Measurements from ENCODE around the gene RASEF.

Gene RASEF

DNA sequence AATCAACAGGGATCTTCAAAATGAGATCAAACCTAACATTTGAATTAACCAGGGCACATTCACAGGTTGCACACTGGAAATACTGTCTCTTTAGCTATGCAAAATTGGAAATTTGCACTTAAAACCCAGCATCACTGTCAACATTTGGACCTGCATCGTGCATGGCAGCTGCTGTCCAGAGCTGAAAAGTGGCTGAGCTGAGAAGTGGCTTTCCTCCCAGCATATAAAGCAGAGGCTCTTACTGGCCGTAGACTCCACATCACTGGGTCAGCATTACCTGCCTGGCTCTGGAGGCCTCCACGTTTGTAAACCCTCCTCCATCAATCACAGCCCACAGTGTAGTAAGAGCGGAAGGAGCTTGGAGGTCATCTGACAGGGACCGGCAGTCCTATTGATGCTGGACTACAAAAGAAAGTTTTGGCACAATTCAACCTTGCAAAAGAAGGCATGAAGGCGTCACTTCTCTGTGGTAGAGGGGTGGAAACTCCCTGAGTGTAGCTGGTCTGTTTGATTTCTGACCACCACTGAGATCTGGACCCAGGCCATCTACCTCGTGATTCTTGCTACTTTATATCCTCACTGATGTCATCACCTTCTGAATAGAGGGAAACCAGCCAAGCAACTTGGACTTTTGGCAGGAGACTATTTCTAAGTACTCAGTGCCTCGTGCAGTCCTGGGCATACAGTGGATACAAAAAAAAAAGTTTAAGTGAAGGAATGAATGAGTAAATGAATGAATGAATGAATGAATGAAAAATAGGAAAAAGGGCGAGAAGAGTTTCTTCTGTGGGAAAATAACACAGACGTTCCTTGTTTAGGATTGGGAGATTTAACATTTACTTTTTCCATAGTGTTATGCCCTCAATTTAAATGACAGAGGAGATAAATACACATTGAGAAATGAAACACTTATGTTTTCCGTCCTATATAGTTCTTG, 14.8 kb downstream of the RASEF start:
- DNase-seq: no peak

GRCh38 chr9:83043597-83043996, 19.3 kb downstream of the RASEF start:
- DNase-seq: no peak

DNA sequence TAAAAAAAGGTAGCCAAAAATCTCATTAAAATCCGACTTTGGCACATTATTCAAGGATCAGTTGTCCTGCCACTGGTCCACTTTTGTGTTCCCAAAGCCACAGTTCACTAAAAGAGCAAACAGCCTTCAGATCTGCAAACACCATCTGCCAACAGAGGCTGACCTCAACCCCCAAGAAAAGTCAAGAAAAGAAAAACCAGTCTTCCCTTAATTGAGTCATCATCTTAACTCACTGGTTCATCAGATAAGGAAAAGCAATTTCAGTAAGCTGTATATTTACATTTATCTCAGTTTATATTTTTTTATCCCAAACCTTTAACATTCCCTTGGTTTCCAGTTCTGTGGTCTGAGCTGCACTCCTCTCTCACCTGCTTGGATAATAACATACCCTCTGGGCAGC, 21.2 kb downstream of the RASEF start:
- DNase-seq: no peak

DNA sequence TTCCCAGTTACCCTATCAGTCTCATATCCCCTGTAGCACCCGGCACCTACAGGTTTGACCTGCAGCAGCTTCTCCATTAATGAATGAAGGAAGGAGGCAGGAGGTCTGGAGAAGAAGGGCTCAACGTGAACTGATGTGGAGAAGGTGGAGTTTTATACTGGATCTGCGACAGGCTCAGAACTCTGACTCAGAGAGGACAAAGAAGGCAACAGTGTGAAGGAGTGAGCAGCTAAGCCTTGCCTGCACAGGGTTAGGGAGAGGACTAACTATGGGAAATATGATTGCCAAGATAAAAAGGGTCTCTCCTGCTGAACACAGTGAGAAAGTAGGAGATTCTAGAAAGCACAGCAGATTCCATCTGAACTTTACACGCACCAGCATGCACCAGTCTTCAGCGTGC, 23.6 kb downstream of the RASEF start:
- DNase-seq: no peak

DNA sequence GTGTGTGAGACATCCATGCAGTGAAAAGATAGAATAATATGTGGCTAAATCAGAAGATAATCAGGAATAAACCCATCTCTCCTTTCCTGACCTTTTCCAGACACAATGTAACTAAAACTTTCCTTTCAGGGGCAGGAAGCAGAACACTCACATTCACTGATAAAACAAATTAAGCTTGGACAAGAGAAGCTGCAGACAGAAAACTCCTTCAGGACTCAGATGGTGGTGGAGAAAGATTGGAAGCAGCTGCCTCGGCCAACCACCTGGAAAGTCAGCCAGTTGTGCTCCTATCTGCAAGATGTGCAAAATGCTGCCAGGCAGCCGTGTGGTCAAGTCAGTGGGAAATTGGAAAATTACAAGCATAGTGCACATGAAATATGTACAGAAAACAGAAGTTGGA, 26.9 kb downstream of the RASEF start:
- DNase-seq: no peak

- DNase-seq: no peak
Measured at GRCh38 chr9:83035143-83035542, 27.8 kb downstream of the RASEF start.

DNA sequence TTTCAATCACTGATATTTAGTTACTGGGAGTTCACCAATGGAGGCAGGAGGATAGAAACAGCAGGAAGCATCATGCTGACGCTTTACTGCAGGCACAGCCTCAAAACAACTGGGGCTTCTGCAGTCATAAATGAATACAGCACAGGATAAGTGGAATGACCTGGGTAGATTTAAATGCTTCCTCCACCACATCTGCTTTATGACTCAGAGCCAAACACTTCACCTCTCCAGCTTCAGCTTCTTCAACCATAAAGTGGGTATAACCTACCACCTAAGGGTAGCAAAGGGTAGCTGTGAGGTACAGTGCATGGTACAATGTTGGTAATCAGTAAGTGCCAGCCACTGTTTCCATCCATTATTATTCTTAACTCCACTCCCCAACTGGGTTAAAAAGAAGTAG, 28.4 kb downstream of the RASEF start:
- DNase-seq: no peak

- no peak for DNase-seq
Measured at GRCh38 chr9:83034026-83034425, 28.9 kb downstream of the RASEF start.

DNA sequence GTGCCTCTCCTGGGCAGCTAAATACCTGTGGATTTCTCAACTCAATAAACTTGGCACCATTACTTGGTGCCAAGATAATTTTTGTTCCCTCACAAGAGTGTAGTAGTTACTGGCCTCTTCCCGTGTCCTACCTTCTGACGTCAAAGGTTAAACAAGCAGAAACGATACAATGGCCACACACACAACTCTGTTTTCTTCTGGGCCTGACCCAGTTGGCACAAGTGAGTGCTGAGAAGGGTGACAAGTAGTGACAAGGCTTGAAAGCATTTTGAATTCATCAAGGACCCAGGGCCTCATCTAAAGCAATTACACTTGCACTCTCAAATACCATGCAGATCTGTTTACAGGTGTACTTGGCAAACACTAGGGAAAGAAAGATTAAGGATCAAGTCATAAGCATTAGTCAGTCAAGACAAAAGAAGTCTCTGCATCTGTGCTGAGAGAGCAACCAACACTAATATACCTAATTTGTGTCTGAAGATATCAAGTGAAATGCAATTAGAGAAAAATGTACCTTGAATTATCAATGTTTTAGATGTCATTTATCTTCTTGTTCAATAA, 30.8 kb downstream of the RASEF start:
- DNase-seq: no peak

DNA sequence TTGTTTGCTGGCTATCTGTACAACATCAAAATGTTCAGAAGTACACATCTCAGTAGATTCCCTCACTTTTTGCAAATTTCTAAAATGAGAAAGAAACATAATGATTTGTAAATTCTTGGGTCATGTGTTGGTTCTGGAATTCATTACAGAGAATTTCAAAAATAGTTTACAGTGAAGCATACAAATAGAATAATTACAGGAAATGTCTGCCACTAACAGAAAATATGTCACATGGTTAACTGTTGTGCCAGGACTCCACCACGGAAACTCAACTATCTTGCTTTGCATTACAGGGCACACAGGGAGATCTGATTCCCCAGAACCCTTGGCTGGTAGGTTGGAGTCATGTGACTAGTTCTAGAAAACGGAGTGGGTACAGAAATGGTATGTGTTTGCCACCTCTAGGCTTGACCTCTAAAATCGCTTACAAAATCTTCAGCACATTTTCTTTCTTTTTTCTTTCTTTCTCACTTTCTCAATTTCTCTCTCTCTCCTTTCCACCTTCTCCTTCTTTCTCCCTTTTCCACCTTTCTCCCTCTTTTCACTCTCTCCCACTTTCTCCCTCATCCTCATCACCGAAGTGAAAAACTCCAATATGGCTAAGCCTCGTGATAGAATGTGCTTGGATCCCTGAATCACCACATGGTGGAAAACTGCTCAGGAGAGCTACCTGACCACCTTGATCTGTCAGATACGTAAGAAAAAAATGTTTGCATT, 32.4 kb downstream of the RASEF start:
- no peak for DNase-seq

GRCh38 chr9:83029531-83030137, 33.3 kb downstream of the RASEF start:
- no peak for DNase-seq

DNA sequence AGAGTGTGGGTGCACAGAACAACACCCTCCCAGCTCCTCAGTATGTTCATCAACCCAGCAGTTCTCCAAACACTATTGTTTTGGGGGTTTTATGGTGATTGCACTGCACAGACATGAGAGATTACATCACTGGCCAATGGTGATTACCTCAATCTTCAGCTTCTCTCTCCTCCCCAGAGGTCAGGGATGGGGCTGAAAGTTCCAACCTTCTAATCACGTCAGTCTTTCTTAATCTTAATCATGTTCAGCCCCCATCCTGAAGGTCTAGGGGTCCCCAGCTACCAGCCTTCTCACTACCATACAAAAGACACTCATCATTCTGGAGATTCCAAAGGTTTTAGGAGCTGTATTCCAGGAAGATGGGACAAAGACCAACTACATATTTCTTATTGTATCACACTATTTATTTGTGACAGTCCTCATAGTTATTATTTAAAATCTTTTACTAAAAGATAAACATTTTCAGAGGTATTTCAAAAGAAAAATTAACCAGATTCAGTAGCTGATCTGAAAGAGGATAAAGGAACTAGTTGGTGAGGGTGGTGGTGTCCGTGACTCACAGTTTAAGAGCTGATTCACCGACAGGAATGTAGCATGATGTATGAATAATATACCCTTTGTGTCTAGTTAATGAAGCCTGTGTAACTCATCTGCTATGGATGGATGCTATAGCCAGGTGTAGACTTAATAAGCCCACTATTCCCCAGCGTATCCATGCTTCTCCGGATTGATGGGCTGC, 35.6 kb downstream of the RASEF start:
- no peak for DNase-seq

- DNase-seq: no peak
Measured at GRCh38 chr9:83024506-83025125, 38.3 kb downstream of the RASEF start.

DNA sequence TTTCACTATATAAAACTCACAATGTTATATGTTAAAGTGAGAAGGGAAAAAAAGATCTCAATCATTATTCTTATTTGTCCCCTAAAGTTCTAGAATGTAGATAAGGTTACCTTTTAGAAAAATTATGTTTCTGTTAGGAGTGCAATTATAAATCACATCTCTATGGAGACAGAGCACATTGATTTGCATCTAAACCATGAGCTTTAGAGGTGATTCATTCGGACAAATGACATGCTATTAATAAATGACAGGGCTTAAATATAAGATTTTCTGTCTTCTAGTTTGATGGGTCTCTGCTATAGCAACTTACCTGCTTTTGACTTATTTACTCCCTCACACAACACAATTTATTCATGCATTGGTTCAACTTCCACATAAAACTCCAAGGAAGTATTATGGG, 39.8 kb downstream of the RASEF start:
- DNase-seq: no peak

GRCh38 chr9:83020864-83021263, 42.1 kb downstream of the RASEF start:
- no peak for DNase-seq

DNA sequence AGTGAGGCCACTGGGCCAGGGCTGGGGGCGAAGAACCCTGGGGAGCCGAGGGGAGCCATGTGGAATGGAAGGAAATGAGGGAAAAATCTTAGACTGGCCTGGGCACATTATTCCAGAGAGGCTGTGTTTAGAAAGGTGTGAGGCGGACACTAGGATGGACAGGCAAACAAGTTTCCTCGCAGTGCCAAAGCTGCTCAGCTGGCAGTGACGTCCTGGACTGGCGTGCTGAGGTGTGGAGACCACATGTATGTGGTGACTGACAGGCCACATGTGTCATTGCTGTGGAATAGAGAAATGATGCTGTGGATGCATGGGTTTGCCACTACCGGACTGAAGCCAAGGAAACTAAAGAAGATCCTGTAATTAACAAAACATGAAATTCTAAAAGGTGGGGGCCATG, 42.6 kb downstream of the RASEF start:
- no peak for DNase-seq

DNA sequence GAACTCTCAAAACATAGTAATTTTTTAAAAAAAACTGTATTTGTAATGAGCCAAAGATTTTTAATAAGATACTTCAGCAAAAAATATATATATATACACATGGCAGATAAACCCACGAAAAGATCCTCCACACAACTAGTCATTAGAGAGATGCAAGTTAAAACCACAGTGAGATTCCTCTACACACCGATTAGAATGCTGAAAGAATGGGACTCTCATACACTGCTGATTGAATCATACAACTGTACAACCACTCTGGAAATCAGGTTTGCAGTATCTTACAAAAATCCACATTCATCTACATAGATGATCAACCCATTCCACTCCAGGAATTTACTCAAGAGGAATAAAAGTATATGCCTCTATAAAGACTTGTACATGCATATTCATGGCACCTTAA, 43.7 kb downstream of the RASEF start:
- DNase-seq: no peak

DNA sequence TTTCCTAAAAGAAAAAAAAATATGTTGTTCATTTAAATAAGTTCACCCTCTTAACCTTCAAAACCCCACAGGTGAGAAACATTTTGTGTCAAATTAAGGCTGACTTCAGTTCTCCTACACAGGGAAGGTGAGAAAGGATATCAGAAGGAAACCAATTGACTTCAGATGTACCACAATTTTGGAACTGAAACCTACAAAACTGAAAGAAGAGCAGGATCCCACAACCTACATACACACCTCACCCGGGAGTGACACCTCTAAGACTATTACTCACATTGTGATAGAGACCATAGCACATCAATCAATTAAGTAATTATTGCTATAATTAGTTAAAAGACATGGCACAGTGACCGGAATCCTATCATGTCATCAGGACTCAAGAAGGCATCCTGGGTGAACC, 47.0 kb downstream of the RASEF start:
- DNase-seq: no peak

GRCh38 chr9:83013867-83014605, 48.9 kb downstream of the RASEF start:
- no peak for DNase-seq

DNA sequence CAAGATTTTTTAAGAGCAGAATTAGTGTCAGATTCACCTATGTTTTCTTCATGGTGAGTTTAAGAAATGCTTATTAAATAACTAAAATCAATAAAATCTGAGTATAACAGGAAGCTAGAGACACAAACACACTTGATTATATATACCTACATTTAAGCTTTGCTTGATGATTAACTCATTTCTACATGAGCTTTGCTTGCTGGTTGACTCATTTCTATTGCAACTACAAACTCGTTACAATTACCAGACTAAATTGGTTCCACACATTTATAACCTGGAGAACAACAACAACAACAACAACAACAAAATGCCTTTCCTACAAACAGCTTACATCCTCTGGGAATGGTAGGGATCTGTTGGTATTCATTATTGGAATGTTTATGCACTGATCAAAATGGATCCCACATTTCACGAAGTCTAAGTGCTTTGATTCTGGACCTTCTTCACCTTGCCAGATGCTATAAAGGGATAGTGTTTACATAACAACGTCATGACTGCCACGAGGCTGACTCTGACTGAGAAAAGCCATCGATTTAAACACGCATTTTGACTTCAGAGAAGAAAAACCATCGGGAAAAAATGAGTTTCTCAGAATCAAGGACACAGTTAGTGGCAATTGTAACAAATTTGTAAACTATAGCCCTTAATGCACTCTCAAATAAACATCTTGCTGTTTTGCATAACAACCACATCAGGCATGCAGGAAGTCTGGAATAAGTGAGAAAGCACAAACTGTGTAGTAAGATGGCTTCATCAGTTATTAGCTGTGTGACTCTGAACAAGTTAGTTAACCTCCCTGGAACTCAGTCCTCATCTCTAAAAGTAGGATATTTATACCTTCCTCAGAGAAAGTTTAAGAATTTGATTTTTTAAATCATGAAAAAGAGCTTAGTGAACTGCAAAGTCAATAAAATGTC, 49.8 kb downstream of the RASEF start:
- no peak for DNase-seq

Measured in NCI-H1436 treated with DMSO at 0.1 percent for 48 hours (cell line).